ENCODE measurements around the gene TARS1.

TARS1 gene

GRCh38 chr5:33457126-33457525 is 16.4 kb downstream of the TARS1 start:
- intact Hi-C loops (cut with DNase I; ENCODE audit: low total_unique reads), result no loop called here
- Histone ChIP-seq H3K27ac (no peak overlapping the region), H3K36me3 (peaks cover 81 to 92% (median 85%) of the 10 kb centered on the region in 3 donors), H3K4me1 (peaks cover 0 to 9% (median 0%) of the 10 kb centered on the region in 4 donors), H3K4me3 (no peak overlapping the region), H3K9me3 (no peaks in the 10 kb centered on the region), H3K27me3 (no peaks in the 10 kb centered on the region)
- no peak for DNase-seq
- TF ChIP-seq CTCF (IDR thresholded peaks at IDR 0.05), result no peak

- peaks cover 88 to 97% (median 92%) of the 10 kb centered on the region in 3 donors for H3K36me3 ChIP-seq
- TF ChIP-seq CTCF (IDR thresholded peaks at IDR 0.05), result no peak
These were observed 17.1 kb downstream of the TARS1 start for GRCh38 chr5:33457817-33458216.

GRCh38 chr5:33460210-33460609 is 19.4 kb downstream of the TARS1 start:
- peaks cover 91 to 100% (median 99%) of the 10 kb centered on the region in 3 donors for H3K36me3 ChIP-seq
- H3K27ac ChIP-seq, result no peak overlapping the region
- H3K9me3 ChIP-seq, result no peaks in the 10 kb centered on the region
- H3K27me3 ChIP-seq, result no peaks in the 10 kb centered on the region
- H3K4me1 ChIP-seq, result peaks cover 0 to 9% (median 0%) of the 10 kb centered on the region in 4 donors
- no peak overlapping the region for H3K4me3 ChIP-seq
- TF ChIP-seq CTCF (IDR thresholded peaks at IDR 0.05), result no peak
- DNase-seq, result no peak
- intact Hi-C loops (cut with DNase I; ENCODE audit: low total_unique reads), result no loop called here

More at GRCh38 chr5:33457817-33458216, 17.1 kb downstream of the TARS1 start:
- Histone ChIP-seq H3K4me3 (no peak overlapping the region), H3K9me3 (no peaks in the 10 kb centered on the region), H3K27ac (no peak overlapping the region), H3K4me1 (peaks cover 0 to 9% (median 0%) of the 10 kb centered on the region in 4 donors), H3K27me3 (no peaks in the 10 kb centered on the region)
- no peak for DNase-seq
- intact Hi-C loops (cut with DNase I; ENCODE audit: low total_unique reads), result no loop called here

GRCh38 chr5:33462456-33462855 is 21.7 kb downstream of the TARS1 start:
- DNase-seq, result no peak
- H3K4me3 ChIP-seq, result no peak overlapping the region
- TF ChIP-seq CTCF (IDR thresholded peaks at IDR 0.05), result no peak
- H3K4me1 ChIP-seq, result peaks cover 0 to under 1% (median 0%) of the 10 kb centered on the region in 4 donors
- no peaks in the 10 kb centered on the region for H3K9me3 ChIP-seq
- no peak overlapping the region for H3K27ac ChIP-seq
- no peaks in the 10 kb centered on the region for H3K27me3 ChIP-seq
- intact Hi-C loops (cut with DNase I; ENCODE audit: low total_unique reads), result no loop called here
- peaks cover 93 to 96% (median 94%) of the 10 kb centered on the region in 3 donors for H3K36me3 ChIP-seq

GRCh38 chr5:33465120-33465519 is 24.4 kb downstream of the TARS1 start:
- Histone ChIP-seq H3K27ac (no peak overlapping the region), H3K4me3 (no peak overlapping the region), H3K4me1 (no peaks in the 10 kb centered on the region), H3K9me3 (no peaks in the 10 kb centered on the region), H3K36me3 (peaks cover 87 to 96% (median 93%) of the 10 kb centered on the region in 3 donors), H3K27me3 (no peaks in the 10 kb centered on the region)
- intact Hi-C loops (cut with DNase I; ENCODE audit: low total_unique reads), result no loop called here
- no peak for TF ChIP-seq CTCF (IDR thresholded peaks at IDR 0.05)
- DNase-seq, result no peak

All from tibial artery (tissue), 4 donors.